GM23338 (cell line): ENCODE results near the gene PTPRJ. TPM values are rescaled to one million over a fixed set of nuclear protein-coding genes. Genes with fewer than 3 reads are reported as not detected.

Experiments
- ATAC-seq: fragments of 200-7000 bp; cut with Tn5 transposase; 3 replicates; pipeline ENCODE4 v1.9.1; 2020
- DNase-seq: peaks from one replicate; pipeline ENCODE4 v3.0.0-alpha.2; 2015; ENCODE audit warnings: low spot score
- H2AFZ ChIP-seq: fragments of 200-600 bp; sonication (generic); 2 replicates; pipeline ENCODE4 v1.8.0; 2016; ENCODE audit warnings: antibody characterized with exemption, mild to moderate bottlenecking, moderate library complexity
- H3F3A ChIP-seq: fragments of 200-600 bp; sonication (generic); replicated peaks from 2 replicates; pipeline ENCODE4 v1.8.0; 2017; ENCODE audit warnings: antibody characterized with exemption, mixed run types, low read depth
- H3K27ac ChIP-seq: fragments of 200-600 bp; sonication (generic); 2 replicates; pipeline ENCODE4 v1.6.1; 2016; ENCODE audit warnings: low read depth
- H3K27me3 ChIP-seq: fragments of 200-600 bp; sonication (generic); 2 replicates; pipeline ENCODE4 v1.8.0; 2016; ENCODE audit warnings: mild to moderate bottlenecking, mixed run types, moderate library complexity; ENCODE audit not compliant: insufficient read depth
- H3K36me3 ChIP-seq: fragments of 200-600 bp; sonication (generic); 2 replicates; pipeline ENCODE4 v1.8.0; 2016; ENCODE audit warnings: mild to moderate bottlenecking; ENCODE audit not compliant: insufficient read depth
- H3K4me1 ChIP-seq: fragments of 200-600 bp; sonication (generic); 2 replicates; pipeline ENCODE4 v1.8.0; 2016; ENCODE audit warnings: mild to moderate bottlenecking, moderate library complexity; ENCODE audit not compliant: insufficient read depth
- H3K4me2 ChIP-seq: fragments of 200-600 bp; sonication (generic); 2 replicates; pipeline ENCODE4 v1.7.1; 2017; ENCODE audit warnings: mixed run types
- H3K4me3 ChIP-seq: fragments of 200-600 bp; sonication (generic); 2 replicates; pipeline ENCODE4 v1.6.1; 2016; ENCODE audit warnings: mixed run types
- H3K79me2 ChIP-seq: fragments of 200-600 bp; sonication (generic); replicated peaks from 2 replicates; pipeline ENCODE4 v1.8.0; 2017; ENCODE audit warnings: mild to moderate bottlenecking; ENCODE audit not compliant: insufficient read depth
- H3K9me2 ChIP-seq: fragments of 200-600 bp; sonication (generic); 2 replicates; pipeline ENCODE4 v1.8.0; 2017; ENCODE audit not compliant: insufficient read depth
- H4K20me1 ChIP-seq: fragments of 200-600 bp; sonication (generic); replicated peaks from 2 replicates; pipeline ENCODE4 v1.8.0; 2017; ENCODE audit warnings: mild to moderate bottlenecking; ENCODE audit not compliant: insufficient read depth
- H3K27ac Mint-ChIP-seq: 2 replicates; pipeline ENCODE4 v1.8.0; 2020; ENCODE audit warnings: inconsistent platforms, mild to moderate bottlenecking, moderate library complexity, mixed read lengths
- H3K27me3 Mint-ChIP-seq: 3 replicates; pipeline ENCODE4 v1.8.0; 2022; ENCODE audit warnings: low read depth, mild to moderate bottlenecking, moderate library complexity, mixed read lengths, inconsistent platforms; ENCODE audit not compliant: insufficient read depth, poor library complexity
- H3K36me3 Mint-ChIP-seq: 3 replicates; pipeline ENCODE4 v1.8.0; 2021; ENCODE audit warnings: low read depth, mild to moderate bottlenecking, inconsistent platforms, moderate library complexity, mixed read lengths
- H3K4me1 Mint-ChIP-seq: 3 replicates; pipeline ENCODE4 v1.8.0; 2020; ENCODE audit warnings: mild to moderate bottlenecking, inconsistent platforms, mixed read lengths
- H3K4me3 Mint-ChIP-seq: 3 replicates; pipeline ENCODE4 v1.8.0; 2021; ENCODE audit warnings: moderate library complexity, mild to moderate bottlenecking, inconsistent platforms, mixed read lengths
- H3K9me3 Mint-ChIP-seq: 3 replicates; pipeline ENCODE4 v1.8.0; 2020; ENCODE audit warnings: moderate library complexity, mild to moderate bottlenecking, inconsistent platforms, mixed read lengths
- CREB1 ChIP-seq: fragments of 250-450 bp; sonication (Bioruptor Pico); IDR thresholded peaks from 2 replicates; pipeline ENCODE4 v1.5.0; 2020; ENCODE audit warnings: low read depth, mild to moderate bottlenecking, moderate library complexity
- CTCF ChIP-seq, 2 experiments: fragments of 200-600 bp in 1 of 2; sonication (generic) in 1 of 2; conservative IDR thresholded peaks; 2 replicates each; pipeline versions ENCODE4 v1.5.1 to v1.6.1; 2016 to 2017; ENCODE audit warnings: antibody characterized with exemption in 2 of 2, low read depth in 2 of 2, mild to moderate bottlenecking in 2 of 2, moderate library complexity in 1 of 2
- EZH2 ChIP-seq: fragments of 200-600 bp; sonication (generic); IDR thresholded peaks from one replicate; pipeline ENCODE4 v1.8.0; 2017; ENCODE audit warnings: antibody characterized with exemption, mild to moderate bottlenecking, low read depth; ENCODE audit not compliant: unreplicated experiment
- EZH2phosphoT487 ChIP-seq: fragments of 200-600 bp; sonication (generic); IDR thresholded peaks from one replicate; pipeline ENCODE4 v1.8.1; 2018; ENCODE audit warnings: antibody characterized with exemption; ENCODE audit not compliant: unreplicated experiment
- JUNB ChIP-seq: IDR thresholded peaks from one replicate; pipeline ENCODE4 v1.6.1; 2016; ENCODE audit warnings: antibody characterized with exemption; ENCODE audit not compliant: unreplicated experiment
- NANOG ChIP-seq: IDR thresholded peaks from 2 replicates; pipeline ENCODE4 v1.6.1; 2016; ENCODE audit warnings: antibody characterized with exemption, borderline replicate concordance
- POLR2AphosphoS5 ChIP-seq: IDR thresholded peaks from 2 replicates; pipeline ENCODE4 v1.6.1; 2016; ENCODE audit warnings: antibody characterized with exemption, low read depth
- STAT1 ChIP-seq: IDR thresholded peaks from one replicate; pipeline ENCODE4 v1.6.1; 2016; ENCODE audit warnings: antibody characterized with exemption; ENCODE audit not compliant: unreplicated experiment
- ZNF114 ChIP-seq: fragments of 250-450 bp; sonication (Bioruptor Pico); IDR thresholded peaks from 2 replicates; pipeline ENCODE4 v1.5.0; 2020; ENCODE audit warnings: mild to moderate bottlenecking, moderate library complexity
- ZNF331 ChIP-seq: fragments of 250-450 bp; sonication (Bioruptor Pico); IDR thresholded peaks from 2 replicates; pipeline ENCODE4 v1.5.0; 2020; ENCODE audit warnings: low read depth, mild to moderate bottlenecking, moderate library complexity
- polyA plus RNA-seq: library from polyadenylated mRNA; unstranded; fragments of >200 nt; fragmentation: Nextera tagmentation; extraction: Ambion mirVana; gene quantifications from 2 replicates; pipeline ENCODE4 v1.2.1, GENCODE V29; 2016
- total RNA-seq: library from RNA; depleted of rRNA; stranded (reverse); fragments of >200 nt; shearing (Covaris generic); gene quantifications from 2 replicates; pipeline ENCODE4 v1.2.3, GENCODE V29; 2014
- TF ChIP-seq, protein P1 (sequence below): IDR thresholded peaks from 2 replicates; pipeline ENCODE4 v1.6.1; 2016; ENCODE audit warnings: antibody characterized with exemption
- TF ChIP-seq, protein P2 (sequence below): fragments of 250-450 bp; sonication (Bioruptor Pico); IDR thresholded peaks from 2 replicates; pipeline ENCODE4 v1.5.0; 2020; ENCODE audit warnings: mild to moderate bottlenecking, moderate library complexity

PTPRJ gene
- total and polyA plus RNA-seq, 2 experiments from 2014 or later = 4.2 to 16.0 TPM

- TF ChIP-seq STAT1 (no peak), CTCF (conservative IDR thresholded peaks at IDR 0.05; ENCODE audit: low read depth in 2 of 2) (no peak), ZNF331 (CRISPR knock-in tag) (no peak), POLR2AphosphoS5 (no peak), EZH2 (no peak), NANOG (no peak)
- TF ChIP-seq, protein P1, sequence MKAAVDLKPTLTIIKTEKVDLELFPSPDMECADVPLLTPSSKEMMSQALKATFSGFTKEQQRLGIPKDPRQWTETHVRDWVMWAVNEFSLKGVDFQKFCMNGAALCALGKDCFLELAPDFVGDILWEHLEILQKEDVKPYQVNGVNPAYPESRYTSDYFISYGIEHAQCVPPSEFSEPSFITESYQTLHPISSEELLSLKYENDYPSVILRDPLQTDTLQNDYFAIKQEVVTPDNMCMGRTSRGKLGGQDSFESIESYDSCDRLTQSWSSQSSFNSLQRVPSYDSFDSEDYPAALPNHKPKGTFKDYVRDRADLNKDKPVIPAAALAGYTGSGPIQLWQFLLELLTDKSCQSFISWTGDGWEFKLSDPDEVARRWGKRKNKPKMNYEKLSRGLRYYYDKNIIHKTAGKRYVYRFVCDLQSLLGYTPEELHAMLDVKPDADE = no peak
Observed at GRCh38 chr11:48091426-48092102, 111.2 kb downstream of the PTPRJ start (continued).

DNA sequence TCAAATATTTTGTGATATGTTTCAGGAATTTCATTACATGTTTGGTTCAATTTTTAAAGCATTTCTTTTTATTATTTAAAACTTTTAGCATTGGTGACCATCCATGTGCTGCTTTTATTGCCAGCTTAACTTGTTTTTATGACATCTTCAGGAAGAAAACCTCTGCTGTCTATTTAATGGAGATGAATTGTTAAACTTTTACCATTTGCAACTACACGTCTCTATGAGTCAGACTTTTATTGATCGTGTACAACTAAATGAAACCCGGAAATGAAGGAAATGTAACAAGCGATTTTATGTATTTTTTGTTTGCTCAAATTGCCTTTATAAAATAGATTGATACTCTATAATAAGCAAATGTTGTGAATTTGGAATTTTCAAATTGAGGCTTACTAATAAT lies 113.0 kb downstream of the PTPRJ start:
- no peaks in the 10 kb centered on the region for H3K36me3 ChIP-seq
- H3K27ac ChIP-seq = no peak overlapping the region
- no peak overlapping the region for H3K4me3 ChIP-seq
- H3K79me2 ChIP-seq = peaks cover 14% of the 10 kb centered on the region
- H3K4me1 ChIP-seq = peaks cover 33% of the 10 kb centered on the region
- no peaks in the 10 kb centered on the region; the same call in 1 of the 2 replicates for H4K20me1 ChIP-seq
- peaks cover 4% of the 10 kb centered on the region for H3K27me3 Mint-ChIP-seq
- H3K4me2 ChIP-seq = no peak overlapping the region
- H3K36me3 Mint-ChIP-seq = no peaks in the 10 kb centered on the region
- DNase-seq (no peak), ATAC-seq (no peak)
- H3K9me2 ChIP-seq = no peaks in the 10 kb centered on the region
- peaks cover 48% of the 10 kb centered on the region for H3K4me1 Mint-ChIP-seq
- no peaks in the 10 kb centered on the region for H3K27me3 ChIP-seq
- H3F3A ChIP-seq = no peaks in the 10 kb centered on the region
- no peak overlapping the region for H3K27ac Mint-ChIP-seq
- H3K9me3 Mint-ChIP-seq = no peaks in the 10 kb centered on the region
- H3K4me3 Mint-ChIP-seq = no peak overlapping the region
- H2AFZ ChIP-seq = no peak overlapping the region
- TF ChIP-seq STAT1 = no peak
- no peak for TF ChIP-seq ZNF114
- TF ChIP-seq CREB1 = no peak
- TF ChIP-seq, protein P2, sequence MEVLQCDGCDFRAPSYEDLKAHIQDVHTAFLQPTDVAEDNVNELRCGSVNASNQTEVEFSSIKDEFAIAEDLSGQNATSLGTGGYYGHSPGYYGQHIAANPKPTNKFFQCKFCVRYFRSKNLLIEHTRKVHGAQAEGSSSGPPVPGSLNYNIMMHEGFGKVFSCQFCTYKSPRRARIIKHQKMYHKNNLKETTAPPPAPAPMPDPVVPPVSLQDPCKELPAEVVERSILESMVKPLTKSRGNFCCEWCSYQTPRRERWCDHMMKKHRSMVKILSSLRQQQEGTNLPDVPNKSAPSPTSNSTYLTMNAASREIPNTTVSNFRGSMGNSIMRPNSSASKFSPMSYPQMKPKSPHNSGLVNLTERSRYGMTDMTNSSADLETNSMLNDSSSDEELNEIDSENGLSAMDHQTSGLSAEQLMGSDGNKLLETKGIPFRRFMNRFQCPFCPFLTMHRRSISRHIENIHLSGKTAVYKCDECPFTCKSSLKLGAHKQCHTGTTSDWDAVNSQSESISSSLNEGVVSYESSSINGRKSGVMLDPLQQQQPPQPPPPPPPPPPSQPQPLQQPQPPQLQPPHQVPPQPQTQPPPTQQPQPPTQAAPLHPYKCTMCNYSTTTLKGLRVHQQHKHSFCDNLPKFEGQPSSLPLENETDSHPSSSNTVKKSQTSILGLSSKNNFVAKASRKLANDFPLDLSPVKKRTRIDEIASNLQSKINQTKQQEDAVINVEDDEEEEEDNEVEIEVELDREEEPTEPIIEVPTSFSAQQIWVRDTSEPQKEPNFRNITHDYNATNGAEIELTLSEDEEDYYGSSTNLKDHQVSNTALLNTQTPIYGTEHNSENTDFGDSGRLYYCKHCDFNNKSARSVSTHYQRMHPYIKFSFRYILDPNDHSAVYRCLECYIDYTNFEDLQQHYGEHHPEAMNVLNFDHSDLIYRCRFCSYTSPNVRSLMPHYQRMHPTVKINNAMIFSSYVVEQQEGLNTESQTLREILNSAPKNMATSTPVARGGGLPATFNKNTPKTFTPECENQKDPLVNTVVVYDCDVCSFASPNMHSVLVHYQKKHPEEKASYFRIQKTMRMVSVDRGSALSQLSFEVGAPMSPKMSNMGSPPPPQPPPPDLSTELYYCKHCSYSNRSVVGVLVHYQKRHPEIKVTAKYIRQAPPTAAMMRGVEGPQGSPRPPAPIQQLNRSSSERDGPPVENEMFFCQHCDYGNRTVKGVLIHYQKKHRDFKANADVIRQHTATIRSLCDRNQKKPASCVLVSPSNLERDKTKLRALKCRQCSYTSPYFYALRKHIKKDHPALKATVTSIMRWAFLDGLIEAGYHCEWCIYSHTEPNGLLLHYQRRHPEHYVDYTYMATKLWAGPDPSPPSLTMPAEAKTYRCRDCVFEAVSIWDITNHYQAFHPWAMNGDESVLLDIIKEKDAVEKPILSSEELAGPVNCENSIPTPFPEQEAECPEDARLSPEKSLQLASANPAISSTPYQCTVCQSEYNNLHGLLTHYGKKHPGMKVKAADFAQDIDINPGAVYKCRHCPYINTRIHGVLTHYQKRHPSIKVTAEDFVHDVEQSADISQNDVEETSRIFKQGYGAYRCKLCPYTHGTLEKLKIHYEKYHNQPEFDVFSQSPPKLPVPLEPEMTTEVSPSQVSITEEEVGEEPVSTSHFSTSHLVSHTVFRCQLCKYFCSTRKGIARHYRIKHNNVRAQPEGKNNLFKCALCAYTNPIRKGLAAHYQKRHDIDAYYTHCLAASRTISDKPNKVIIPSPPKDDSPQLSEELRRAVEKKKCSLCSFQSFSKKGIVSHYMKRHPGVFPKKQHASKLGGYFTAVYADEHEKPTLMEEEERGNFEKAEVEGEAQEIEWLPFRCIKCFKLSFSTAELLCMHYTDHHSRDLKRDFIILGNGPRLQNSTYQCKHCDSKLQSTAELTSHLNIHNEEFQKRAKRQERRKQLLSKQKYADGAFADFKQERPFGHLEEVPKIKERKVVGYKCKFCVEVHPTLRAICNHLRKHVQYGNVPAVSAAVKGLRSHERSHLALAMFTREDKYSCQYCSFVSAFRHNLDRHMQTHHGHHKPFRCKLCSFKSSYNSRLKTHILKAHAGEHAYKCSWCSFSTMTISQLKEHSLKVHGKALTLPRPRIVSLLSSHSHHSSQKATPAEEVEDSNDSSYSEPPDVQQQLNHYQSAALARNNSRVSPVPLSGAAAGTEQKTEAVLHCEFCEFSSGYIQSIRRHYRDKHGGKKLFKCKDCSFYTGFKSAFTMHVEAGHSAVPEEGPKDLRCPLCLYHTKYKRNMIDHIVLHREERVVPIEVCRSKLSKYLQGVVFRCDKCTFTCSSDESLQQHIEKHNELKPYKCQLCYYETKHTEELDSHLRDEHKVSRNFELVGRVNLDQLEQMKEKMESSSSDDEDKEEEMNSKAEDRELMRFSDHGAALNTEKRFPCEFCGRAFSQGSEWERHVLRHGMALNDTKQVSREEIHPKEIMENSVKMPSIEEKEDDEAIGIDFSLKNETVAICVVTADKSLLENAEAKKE = no peak
- no peak for TF ChIP-seq CTCF (conservative IDR thresholded peaks at IDR 0.05; ENCODE audit: low read depth in 2 of 2)
- no peak for TF ChIP-seq JUNB
- no peak for TF ChIP-seq ZNF331 (CRISPR knock-in tag)
- no peak for TF ChIP-seq EZH2
- TF ChIP-seq EZH2phosphoT487 = no peak
- TF ChIP-seq NANOG = no peak
- no peak for TF ChIP-seq POLR2AphosphoS5
